HepG2 (cell line): ENCODE data around the gene HOXC10. TPM values are rescaled to one million over a fixed set of nuclear protein-coding genes. Genes with fewer than 3 reads are reported as not detected.

Source experiments
- POGZ ChIP-seq: sonication (generic); formaldehyde crosslinking; IDR thresholded peaks from 2 replicates; pipeline ENCODE4 v1.4.0; 2020; ENCODE audit warnings: mild to moderate bottlenecking, missing genetic modification reagents
- polyA plus RNA-seq, 8 experiments: library from polyadenylated mRNA; depleted of rRNA in 3 of 8; stranded (reverse) in 7 of 8; unstranded in 1 of 8; fragments of >200 nt; fragmentation: Illumina TruSeq in 4 of 8; extraction: Trizol in 4 of 8; gene quantifications; 2 replicates each; pipeline versions ENCODE4 v1.2.1 to v1.2.3, GENCODE V29; 2011 to 2016; ENCODE audit warnings: low read depth in 4 of 8, missing spikeins in 1 of 8, mixed read lengths in 1 of 8; ENCODE audit not compliant: insufficient read depth in 1 of 8
- total RNA-seq, 5 experiments: library from RNA; depleted of rRNA; stranded (reverse); fragments of >200 nt; fragmentation: Illumina TruSeq; extraction: Trizol; gene quantifications; 2 replicates each; pipeline ENCODE4 v1.2.3, GENCODE V29; 2016; ENCODE audit warnings: low read depth in 1 of 5
- TF ChIP-seq, protein P1 (sequence below): IDR thresholded peaks from 2 replicates; pipeline ENCODE4 v1.4.0; 2020; ENCODE audit warnings: mild to moderate bottlenecking, missing genetic modification reagents
- TF ChIP-seq, protein P2 (sequence below): sonication (generic); formaldehyde crosslinking; conservative IDR thresholded peaks from 2 replicates; pipeline ENCODE4 v1.4.0; 2020; ENCODE audit warnings: mild to moderate bottlenecking, missing genetic modification reagents, moderate library complexity
- TF ChIP-seq, protein P3 (sequence below): IDR thresholded peaks from 2 replicates; pipeline ENCODE4 v1.6.1; 2016; ENCODE audit warnings: control low read depth
- TF ChIP-seq, protein P4 (sequence below): sonication (generic); formaldehyde crosslinking; IDR thresholded peaks from 2 replicates; pipeline ENCODE4 v1.8.1; 2023; ENCODE audit warnings: mild to moderate bottlenecking, missing genetic modification reagents, borderline replicate concordance

Gene HOXC10
- total and polyA plus RNA-seq, 2 of the 13 experiments (the other 11 are each of a cell fraction or from before 2014, with no cell fraction given), result not detected

DNA sequence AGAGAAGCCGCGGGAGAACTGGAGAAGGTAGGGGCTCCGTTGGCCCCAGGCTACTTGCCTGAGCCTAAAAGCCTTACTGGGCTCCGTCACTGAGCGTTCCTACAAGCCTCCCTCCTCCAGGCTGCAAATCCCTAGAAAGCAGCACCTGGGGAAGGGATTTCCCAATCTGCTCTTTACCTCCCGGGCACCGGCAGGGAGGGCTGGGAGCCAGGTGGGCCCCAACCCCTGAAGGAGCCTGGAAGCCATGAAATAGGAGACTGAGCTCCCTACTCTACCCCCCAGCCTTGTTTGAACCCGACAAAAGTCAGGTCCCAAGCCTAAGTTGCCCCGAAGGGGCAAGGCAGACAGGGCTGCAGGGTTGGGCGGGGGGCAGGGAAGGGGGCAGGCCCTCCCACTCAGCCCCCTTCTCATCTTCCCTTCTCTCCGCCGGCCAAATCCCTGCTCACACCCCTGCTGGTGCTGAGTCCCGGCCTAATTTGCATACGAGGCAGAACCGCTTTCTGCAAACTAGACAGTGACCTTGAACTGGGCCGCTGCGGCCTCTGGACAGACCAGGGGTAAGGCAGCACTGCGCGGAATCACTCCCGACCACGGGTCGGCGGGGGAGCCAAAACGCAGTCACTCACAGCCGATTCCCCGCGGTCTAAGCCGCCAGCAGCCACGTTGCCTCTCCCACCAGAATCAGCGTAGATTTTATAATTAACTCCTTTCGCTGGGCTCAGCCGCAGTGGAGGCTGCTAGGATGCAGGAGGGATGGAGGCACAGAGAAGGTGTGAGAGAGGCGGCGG, 34.0 kb upstream of the HOXC10 start (continued):
- TF ChIP-seq, protein P1, sequence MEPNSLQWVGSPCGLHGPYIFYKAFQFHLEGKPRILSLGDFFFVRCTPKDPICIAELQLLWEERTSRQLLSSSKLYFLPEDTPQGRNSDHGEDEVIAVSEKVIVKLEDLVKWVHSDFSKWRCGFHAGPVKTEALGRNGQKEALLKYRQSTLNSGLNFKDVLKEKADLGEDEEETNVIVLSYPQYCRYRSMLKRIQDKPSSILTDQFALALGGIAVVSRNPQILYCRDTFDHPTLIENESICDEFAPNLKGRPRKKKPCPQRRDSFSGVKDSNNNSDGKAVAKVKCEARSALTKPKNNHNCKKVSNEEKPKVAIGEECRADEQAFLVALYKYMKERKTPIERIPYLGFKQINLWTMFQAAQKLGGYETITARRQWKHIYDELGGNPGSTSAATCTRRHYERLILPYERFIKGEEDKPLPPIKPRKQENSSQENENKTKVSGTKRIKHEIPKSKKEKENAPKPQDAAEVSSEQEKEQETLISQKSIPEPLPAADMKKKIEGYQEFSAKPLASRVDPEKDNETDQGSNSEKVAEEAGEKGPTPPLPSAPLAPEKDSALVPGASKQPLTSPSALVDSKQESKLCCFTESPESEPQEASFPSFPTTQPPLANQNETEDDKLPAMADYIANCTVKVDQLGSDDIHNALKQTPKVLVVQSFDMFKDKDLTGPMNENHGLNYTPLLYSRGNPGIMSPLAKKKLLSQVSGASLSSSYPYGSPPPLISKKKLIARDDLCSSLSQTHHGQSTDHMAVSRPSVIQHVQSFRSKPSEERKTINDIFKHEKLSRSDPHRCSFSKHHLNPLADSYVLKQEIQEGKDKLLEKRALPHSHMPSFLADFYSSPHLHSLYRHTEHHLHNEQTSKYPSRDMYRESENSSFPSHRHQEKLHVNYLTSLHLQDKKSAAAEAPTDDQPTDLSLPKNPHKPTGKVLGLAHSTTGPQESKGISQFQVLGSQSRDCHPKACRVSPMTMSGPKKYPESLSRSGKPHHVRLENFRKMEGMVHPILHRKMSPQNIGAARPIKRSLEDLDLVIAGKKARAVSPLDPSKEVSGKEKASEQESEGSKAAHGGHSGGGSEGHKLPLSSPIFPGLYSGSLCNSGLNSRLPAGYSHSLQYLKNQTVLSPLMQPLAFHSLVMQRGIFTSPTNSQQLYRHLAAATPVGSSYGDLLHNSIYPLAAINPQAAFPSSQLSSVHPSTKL (CRISPR knock-in tag), result no peak
- TF ChIP-seq, protein P2, sequence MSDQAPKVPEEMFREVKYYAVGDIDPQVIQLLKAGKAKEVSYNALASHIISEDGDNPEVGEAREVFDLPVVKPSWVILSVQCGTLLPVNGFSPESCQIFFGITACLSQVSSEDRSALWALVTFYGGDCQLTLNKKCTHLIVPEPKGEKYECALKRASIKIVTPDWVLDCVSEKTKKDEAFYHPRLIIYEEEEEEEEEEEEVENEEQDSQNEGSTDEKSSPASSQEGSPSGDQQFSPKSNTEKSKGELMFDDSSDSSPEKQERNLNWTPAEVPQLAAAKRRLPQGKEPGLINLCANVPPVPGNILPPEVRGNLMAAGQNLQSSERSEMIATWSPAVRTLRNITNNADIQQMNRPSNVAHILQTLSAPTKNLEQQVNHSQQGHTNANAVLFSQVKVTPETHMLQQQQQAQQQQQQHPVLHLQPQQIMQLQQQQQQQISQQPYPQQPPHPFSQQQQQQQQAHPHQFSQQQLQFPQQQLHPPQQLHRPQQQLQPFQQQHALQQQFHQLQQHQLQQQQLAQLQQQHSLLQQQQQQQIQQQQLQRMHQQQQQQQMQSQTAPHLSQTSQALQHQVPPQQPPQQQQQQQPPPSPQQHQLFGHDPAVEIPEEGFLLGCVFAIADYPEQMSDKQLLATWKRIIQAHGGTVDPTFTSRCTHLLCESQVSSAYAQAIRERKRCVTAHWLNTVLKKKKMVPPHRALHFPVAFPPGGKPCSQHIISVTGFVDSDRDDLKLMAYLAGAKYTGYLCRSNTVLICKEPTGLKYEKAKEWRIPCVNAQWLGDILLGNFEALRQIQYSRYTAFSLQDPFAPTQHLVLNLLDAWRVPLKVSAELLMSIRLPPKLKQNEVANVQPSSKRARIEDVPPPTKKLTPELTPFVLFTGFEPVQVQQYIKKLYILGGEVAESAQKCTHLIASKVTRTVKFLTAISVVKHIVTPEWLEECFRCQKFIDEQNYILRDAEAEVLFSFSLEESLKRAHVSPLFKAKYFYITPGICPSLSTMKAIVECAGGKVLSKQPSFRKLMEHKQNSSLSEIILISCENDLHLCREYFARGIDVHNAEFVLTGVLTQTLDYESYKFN (CRISPR knock-in tag), result no peak
- TF ChIP-seq, protein P3, sequence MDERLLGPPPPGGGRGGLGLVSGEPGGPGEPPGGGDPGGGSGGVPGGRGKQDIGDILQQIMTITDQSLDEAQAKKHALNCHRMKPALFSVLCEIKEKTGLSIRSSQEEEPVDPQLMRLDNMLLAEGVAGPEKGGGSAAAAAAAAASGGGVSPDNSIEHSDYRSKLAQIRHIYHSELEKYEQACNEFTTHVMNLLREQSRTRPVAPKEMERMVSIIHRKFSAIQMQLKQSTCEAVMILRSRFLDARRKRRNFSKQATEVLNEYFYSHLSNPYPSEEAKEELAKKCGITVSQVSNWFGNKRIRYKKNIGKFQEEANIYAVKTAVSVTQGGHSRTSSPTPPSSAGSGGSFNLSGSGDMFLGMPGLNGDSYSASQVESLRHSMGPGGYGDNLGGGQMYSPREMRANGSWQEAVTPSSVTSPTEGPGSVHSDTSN (CRISPR knock-in tag), result no peak
- TF ChIP-seq, protein P4, sequence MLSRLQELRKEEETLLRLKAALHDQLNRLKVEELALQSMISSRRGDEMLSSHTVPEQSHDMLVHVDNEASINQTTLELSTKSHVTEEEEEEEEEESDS (CRISPR knock-in tag), result no peak
- no peak for TF ChIP-seq POGZ (CRISPR knock-in tag)
